Ectodermal cell (in vitro differentiated cells): ENCODE results near the gene AP2A2.
"Not testable (repeated sequence)": the region's sequence is repeated elsewhere in the genome, so short reads cannot be mapped to it uniquely, and the experiment has no call there.

ENCODE experiments used
- H3K27ac ChIP-seq: 2 replicates; pipeline ENCODE4 v1.7.0; 2013; ENCODE audit warnings: mild to moderate bottlenecking, low read depth, low read length; ENCODE audit not compliant: insufficient read depth, poor library complexity, severe bottlenecking
- H3K27me3 ChIP-seq: 2 replicates; pipeline ENCODE4 v1.7.0; 2013; ENCODE audit warnings: mild to moderate bottlenecking, low read length; ENCODE audit not compliant: insufficient read depth, control insufficient read depth, poor library complexity, severe bottlenecking
- H3K36me3 ChIP-seq: one replicate; pipeline ENCODE4 v1.7.0; 2013; ENCODE audit warnings: low read length; ENCODE audit not compliant: control insufficient read depth, insufficient read depth
- H3K4me1 ChIP-seq: one replicate; pipeline ENCODE4 v1.7.0; 2013; ENCODE audit warnings: low read length; ENCODE audit not compliant: control insufficient read depth, insufficient read depth
- H3K4me3 ChIP-seq: 2 replicates; pipeline ENCODE4 v1.7.0; 2013; ENCODE audit warnings: low read depth, low read length, control low read depth; ENCODE audit not compliant: insufficient read depth
- H3K9me3 ChIP-seq: 2 replicates; pipeline ENCODE4 v1.7.0; 2013; ENCODE audit warnings: mild to moderate bottlenecking, low read length, moderate library complexity; ENCODE audit not compliant: control insufficient read depth
- WGBS, 2 experiments: methylation state at CpG; one replicate each; pipeline ENCODE4 v1.1.7; 2013; ENCODE audit warnings: missing lambda C conversion rate in 2 of 2; 5-methylcytosine and 5-hydroxymethylcytosine counted together

Gene AP2A2

GRCh38 chr11:1012291-1012690 lies 86.6 kb downstream of the AP2A2 start:
- no peak overlapping the region for H3K27ac ChIP-seq
- peaks cover 24% of the 10 kb centered on the region for H3K36me3 ChIP-seq
- WGBS, 2 experiments = 95 to 97% methylated on average over 17 of the region's 17 CpGs
- no peaks in the 10 kb centered on the region for H3K27me3 ChIP-seq
- H3K4me1 ChIP-seq = no peaks in the 10 kb centered on the region
- no peaks in the 10 kb centered on the region for H3K9me3 ChIP-seq
- no peak overlapping the region for H3K4me3 ChIP-seq

GRCh38 chr11:1012740-1013630 lies 87.3 kb downstream of the AP2A2 start:
- 90 to 91% methylated on average over 28 of the region's 28 CpGs for WGBS, 2 experiments
- Histone ChIP-seq H3K27ac (no peak overlapping the region), H3K27me3 (no peaks in the 10 kb centered on the region), H3K9me3 (no peaks in the 10 kb centered on the region), H3K4me3 (no peak overlapping the region), H3K4me1 (no peaks in the 10 kb centered on the region), H3K36me3 (peaks cover 21% of the 10 kb centered on the region)

GRCh38 chr11:1013631-1013935 lies 87.9 kb downstream of the AP2A2 start:
- peaks cover 21% of the 10 kb centered on the region for H3K36me3 ChIP-seq
- 92 to 94% methylated on average over 12 of the region's 12 CpGs for WGBS, 2 experiments
- H3K27ac ChIP-seq = no peak overlapping the region
- no peak overlapping the region for H3K4me3 ChIP-seq
- no peaks in the 10 kb centered on the region for H3K9me3 ChIP-seq
- H3K27me3 ChIP-seq = no peaks in the 10 kb centered on the region
- H3K4me1 ChIP-seq = no peaks in the 10 kb centered on the region

- no peak overlapping the region for H3K27ac ChIP-seq
- no peak overlapping the region for H3K4me3 ChIP-seq
- H3K27me3 ChIP-seq = no peaks in the 10 kb centered on the region
- no peaks in the 10 kb centered on the region for H3K9me3 ChIP-seq
- no peaks in the 10 kb centered on the region for H3K4me1 ChIP-seq
- peaks cover 20% of the 10 kb centered on the region for H3K36me3 ChIP-seq
- WGBS, 2 experiments = 94 to 95% methylated on average over 14 of the region's 14 CpGs
Observed at GRCh38 chr11:1014276-1014675, 88.6 kb downstream of the AP2A2 start.

- no peak overlapping the region for H3K27ac ChIP-seq
- H3K36me3 ChIP-seq = peaks cover 13% of the 10 kb centered on the region
- H3K27me3 ChIP-seq = no peaks in the 10 kb centered on the region
- no peaks in the 10 kb centered on the region for H3K9me3 ChIP-seq
- H3K4me3 ChIP-seq = no peak overlapping the region
- H3K4me1 ChIP-seq = no peaks in the 10 kb centered on the region
- WGBS, 2 experiments = 89 to 90% methylated on average over 7 of the region's 7 CpGs
Observed at GRCh38 chr11:1015064-1015463, 89.4 kb downstream of the AP2A2 start.

- Histone ChIP-seq H3K36me3 (peaks cover 7% of the 10 kb centered on the region), H3K4me3 (no peak overlapping the region), H3K27ac (no peak overlapping the region), H3K9me3 (no peaks in the 10 kb centered on the region), H3K4me1 (no peaks in the 10 kb centered on the region), H3K27me3 (no peaks in the 10 kb centered on the region)
- 94 to 95% methylated on average over 20 of the region's 20 CpGs for WGBS, 2 experiments
Observed at GRCh38 chr11:1015826-1016545, 90.3 kb downstream of the AP2A2 start.

GRCh38 chr11:1016610-1017126 lies 91.0 kb downstream of the AP2A2 start:
- not testable (repeated sequence) for H3K27me3 ChIP-seq, H3K36me3 ChIP-seq, H3K4me1 ChIP-seq, H3K27ac ChIP-seq, H3K4me3 ChIP-seq, H3K9me3 ChIP-seq
- 69 to 70% methylated on average over 7 of the region's 7 CpGs for WGBS, 2 experiments

GRCh38 chr11:1017269-1018005 lies 91.8 kb downstream of the AP2A2 start:
- no peak overlapping the region for H3K27ac ChIP-seq
- H3K36me3 ChIP-seq = no peaks in the 10 kb centered on the region
- H3K4me1 ChIP-seq = no peaks in the 10 kb centered on the region
- no peak overlapping the region for H3K4me3 ChIP-seq
- no peaks in the 10 kb centered on the region for H3K9me3 ChIP-seq
- no peaks in the 10 kb centered on the region for H3K27me3 ChIP-seq
- WGBS, 2 experiments = 88% methylated on average over 12 of the region's 12 CpGs

GRCh38 chr11:1018091-1018490 lies 92.4 kb downstream of the AP2A2 start:
- Histone ChIP-seq H3K9me3 (no peaks in the 10 kb centered on the region), H3K27ac (no peak overlapping the region), H3K36me3 (no peaks in the 10 kb centered on the region), H3K27me3 (no peaks in the 10 kb centered on the region), H3K4me3 (no peak overlapping the region), H3K4me1 (no peaks in the 10 kb centered on the region)
- 93 to 94% methylated on average over 9 of the region's 9 CpGs for WGBS, 2 experiments
